SU-DHL-6 (cell line): Measurements from ENCODE around the gene MFNG.

Experiments used
- H2AFZ ChIP-seq: fragments of 200-600 bp; sonication (generic); 2 replicates; pipeline ENCODE4 v1.6.1; 2014; ENCODE audit warnings: low read depth, mild to moderate bottlenecking, moderate library complexity, mixed read lengths, antibody characterized with exemption, low read length; ENCODE audit not compliant: severe bottlenecking
- H3F3A ChIP-seq: fragments of 200-600 bp; shearing (Covaris generic); 2 replicates; pipeline ENCODE4 v1.6.0; 2016; ENCODE audit warnings: antibody characterized with exemption, mild to moderate bottlenecking; ENCODE audit not compliant: insufficient read depth
- H3K27ac ChIP-seq: fragments of 200-600 bp; sonication (generic); 2 replicates; pipeline ENCODE4 v1.5.1; 2016; ENCODE audit warnings: low read depth, mild to moderate bottlenecking, low read length, moderate library complexity, mixed read lengths
- H3K27me3 ChIP-seq: fragments of 200-600 bp; sonication (generic), shearing (Covaris generic); 2 replicates; pipeline ENCODE4 v1.6.0; 2014; ENCODE audit warnings: mild to moderate bottlenecking, low read length
- H3K36me3 ChIP-seq: fragments of 200-600 bp; sonication (generic); 2 replicates; pipeline ENCODE4 v1.6.1; 2014; ENCODE audit warnings: mild to moderate bottlenecking, low read length, mixed read lengths
- H3K4me2 ChIP-seq: fragments of 300-600, 200-600 bp; shearing (Covaris generic), sonication (generic); 2 replicates; pipeline ENCODE4 v1.6.0; 2014; ENCODE audit warnings: low read length, low read depth, mild to moderate bottlenecking; ENCODE audit not compliant: poor library complexity, severe bottlenecking
- H3K4me3 ChIP-seq: fragments of 200-600 bp; sonication (generic); 2 replicates; pipeline ENCODE4 v1.5.1; 2014; ENCODE audit warnings: antibody characterized with exemption, low read length, mild to moderate bottlenecking, mixed read lengths; ENCODE audit not compliant: insufficient read depth, poor library complexity, severe bottlenecking
- H3K79me2 ChIP-seq: fragments of 200-600 bp; sonication (generic); 2 replicates; pipeline ENCODE4 v1.6.1; 2014; ENCODE audit warnings: mild to moderate bottlenecking, low read length, moderate library complexity; ENCODE audit not compliant: insufficient read depth
- H3K9ac ChIP-seq: fragments of 200-600 bp; sonication (generic); 2 replicates; pipeline ENCODE4 v1.7.0; 2014; ENCODE audit warnings: mild to moderate bottlenecking, low read length
- H3K9me2 ChIP-seq: fragments of 200-600 bp; sonication (generic); replicated peaks from 2 replicates; pipeline ENCODE4 v1.6.1; 2014; ENCODE audit warnings: low read length; ENCODE audit not compliant: insufficient read depth
- H3K9me3 ChIP-seq: fragments of 200-600 bp; sonication (generic); 2 replicates; pipeline ENCODE4 v1.6.1; 2014; ENCODE audit warnings: low read length, mixed read lengths; ENCODE audit not compliant: insufficient read depth
- H4K20me1 ChIP-seq: fragments of 200-600 bp; sonication (generic); 2 replicates; pipeline ENCODE4 v1.6.1; 2014; ENCODE audit warnings: low read depth, mild to moderate bottlenecking, antibody characterized with exemption, low read length, moderate library complexity, mixed read lengths
- EZH2phosphoT487 ChIP-seq: fragments of 200-600 bp; sonication (generic), shearing (Covaris generic); conservative IDR thresholded peaks from 2 replicates; pipeline ENCODE4 v1.6.1; 2018; ENCODE audit warnings: mild to moderate bottlenecking, antibody characterized with exemption, low read length, moderate library complexity, mixed read lengths
- TF ChIP-seq, protein P1 (sequence below): fragments of 200-600 bp; sonication (generic); IDR thresholded peaks from one replicate; pipeline ENCODE4 v1.5.1; 2017; ENCODE audit warnings: antibody characterized with exemption, mild to moderate bottlenecking, low read length, moderate library complexity; ENCODE audit not compliant: insufficient read depth, poor library complexity, severe bottlenecking

MFNG gene

DNA sequence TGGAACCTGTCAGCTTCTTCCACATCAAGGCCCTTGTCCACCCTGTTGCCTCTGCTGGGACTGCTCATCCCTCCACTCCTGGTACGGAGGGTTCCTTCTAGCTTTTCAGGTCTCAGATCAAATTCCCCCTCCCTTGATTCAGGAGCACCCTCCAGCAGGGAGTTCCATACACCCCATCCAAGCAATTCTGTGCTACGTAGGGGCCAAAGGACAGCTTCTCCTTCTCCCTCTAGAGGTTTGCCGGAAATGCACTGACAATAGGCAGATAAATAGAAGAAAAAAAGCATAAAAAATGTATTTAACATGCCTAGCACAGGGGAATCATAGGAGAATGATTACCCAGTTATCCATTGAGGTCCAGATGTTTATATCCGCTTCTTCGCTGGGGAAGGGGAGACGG is 36.3 kb upstream of the MFNG start:
- Histone ChIP-seq H3K9me2 (no peaks in the 10 kb centered on the region), H3K4me2 (no peak overlapping the region), H3K27ac (no peak overlapping the region), H2AFZ (no peak overlapping the region), H3K36me3 (no peaks in the 10 kb centered on the region), H3K9ac (no peak overlapping the region), H3K27me3 (no peaks in the 10 kb centered on the region), H3K9me3 (no peaks in the 10 kb centered on the region), H3K79me2 (no peaks in the 10 kb centered on the region), H3K4me3 (no peak overlapping the region), H4K20me1 (no peaks in the 10 kb centered on the region), H3F3A (no peaks in the 10 kb centered on the region)
- TF ChIP-seq, protein P1, sequence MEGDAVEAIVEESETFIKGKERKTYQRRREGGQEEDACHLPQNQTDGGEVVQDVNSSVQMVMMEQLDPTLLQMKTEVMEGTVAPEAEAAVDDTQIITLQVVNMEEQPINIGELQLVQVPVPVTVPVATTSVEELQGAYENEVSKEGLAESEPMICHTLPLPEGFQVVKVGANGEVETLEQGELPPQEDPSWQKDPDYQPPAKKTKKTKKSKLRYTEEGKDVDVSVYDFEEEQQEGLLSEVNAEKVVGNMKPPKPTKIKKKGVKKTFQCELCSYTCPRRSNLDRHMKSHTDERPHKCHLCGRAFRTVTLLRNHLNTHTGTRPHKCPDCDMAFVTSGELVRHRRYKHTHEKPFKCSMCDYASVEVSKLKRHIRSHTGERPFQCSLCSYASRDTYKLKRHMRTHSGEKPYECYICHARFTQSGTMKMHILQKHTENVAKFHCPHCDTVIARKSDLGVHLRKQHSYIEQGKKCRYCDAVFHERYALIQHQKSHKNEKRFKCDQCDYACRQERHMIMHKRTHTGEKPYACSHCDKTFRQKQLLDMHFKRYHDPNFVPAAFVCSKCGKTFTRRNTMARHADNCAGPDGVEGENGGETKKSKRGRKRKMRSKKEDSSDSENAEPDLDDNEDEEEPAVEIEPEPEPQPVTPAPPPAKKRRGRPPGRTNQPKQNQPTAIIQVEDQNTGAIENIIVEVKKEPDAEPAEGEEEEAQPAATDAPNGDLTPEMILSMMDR = no peak
- no peak for TF ChIP-seq EZH2phosphoT487

DNA sequence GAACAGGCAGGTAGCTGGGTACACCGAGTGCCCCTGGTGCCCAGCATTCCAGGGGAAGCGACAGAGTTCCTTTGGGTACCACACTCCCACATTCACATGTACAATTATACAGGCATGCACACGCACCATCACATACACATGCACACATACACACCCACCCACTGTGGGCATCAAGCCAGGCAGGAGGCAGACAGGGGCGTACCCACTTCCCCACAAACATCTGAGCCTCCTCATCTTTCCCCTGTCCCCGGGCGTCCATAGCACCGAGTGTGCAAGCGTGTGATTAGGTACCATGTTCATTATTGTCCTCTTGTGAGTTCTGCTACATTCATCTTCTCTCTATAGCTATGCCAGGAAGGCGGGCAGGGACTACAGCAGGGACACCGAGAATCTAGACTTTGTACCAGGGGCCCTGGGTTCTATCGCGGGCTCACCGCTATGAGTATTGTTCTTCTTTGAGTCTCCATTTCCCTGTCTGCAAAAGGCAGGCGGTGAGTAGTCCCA is 35.1 kb upstream of the MFNG start:
- Histone ChIP-seq H3K4me2 (no peak overlapping the region), H3F3A (no peaks in the 10 kb centered on the region), H3K9me2 (no peaks in the 10 kb centered on the region), H4K20me1 (no peaks in the 10 kb centered on the region), H3K9me3 (no peaks in the 10 kb centered on the region), H3K9ac (no peak overlapping the region), H2AFZ (no peak overlapping the region), H3K27ac (no peak overlapping the region), H3K36me3 (no peaks in the 10 kb centered on the region), H3K27me3 (no peaks in the 10 kb centered on the region), H3K4me3 (no peak overlapping the region), H3K79me2 (no peaks in the 10 kb centered on the region)
- TF ChIP-seq, protein P1 = no peak
- TF ChIP-seq EZH2phosphoT487 = no peak

DNA sequence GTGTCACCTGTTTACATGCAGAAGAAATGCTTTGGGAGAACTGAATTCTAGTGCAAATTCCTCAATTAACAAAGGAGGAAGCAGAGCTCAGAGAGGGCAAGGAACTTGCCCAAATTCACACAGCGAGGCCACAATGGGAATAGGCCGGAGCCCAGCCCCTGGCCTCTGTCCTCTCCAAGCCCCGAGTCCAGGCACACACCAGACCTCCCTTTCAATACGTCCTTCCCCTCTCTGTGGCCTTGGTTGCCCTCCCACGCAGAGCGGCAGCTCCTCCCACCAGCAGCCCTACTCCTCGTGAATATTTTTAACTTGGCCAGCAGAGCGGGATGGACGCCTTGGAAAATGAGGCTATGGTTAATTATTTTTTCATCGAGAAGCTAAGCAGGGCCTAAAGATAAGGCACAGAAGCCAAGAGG is 34.6 kb upstream of the MFNG start:
- no peak overlapping the region for H3K4me2 ChIP-seq
- no peaks in the 10 kb centered on the region for H3K9me3 ChIP-seq
- H2AFZ ChIP-seq = no peak overlapping the region

More for the DNA sequence above, 34.6 kb upstream of the MFNG start:
- no peaks in the 10 kb centered on the region for H3K79me2 ChIP-seq
- H3K4me3 ChIP-seq = no peak overlapping the region
- no peaks in the 10 kb centered on the region for H3K36me3 ChIP-seq
- no peaks in the 10 kb centered on the region for H4K20me1 ChIP-seq
- no peaks in the 10 kb centered on the region for H3K9me2 ChIP-seq
- H3K27ac ChIP-seq = no peak overlapping the region
- no peaks in the 10 kb centered on the region for H3K27me3 ChIP-seq
- TF ChIP-seq EZH2phosphoT487 = no peak
- TF ChIP-seq, protein P1 = no peak
- no peaks in the 10 kb centered on the region for H3F3A ChIP-seq
- H3K9ac ChIP-seq = no peak overlapping the region
